Activated CD8-positive, alpha-beta T cell treated with anti-CD3 and anti-CD28 coated beads for 36 hours (primary cell): ENCODE measurements around the gene SH3GLB2. TPM values are rescaled to one million over a fixed set of nuclear protein-coding genes. Genes with fewer than 3 reads are reported as not detected.

Experiments
- ATAC-seq: fragments of 200-7000 bp; cut with Tn5 transposase; one replicate; pipeline ENCODE4 v1.10.0; 2021; ENCODE audit warnings: mild to moderate bottlenecking, moderate library complexity
- CTCF ChIA-PET: fragments of 350-600 bp; sonication (Branson Sonifier 250); formaldehyde crosslinking; loops from one replicate; lab custom pipeline; 2021; ENCODE audit warnings: antibody characterized with exemption; lab: Charles Lee
- POLR2A ChIA-PET: fragments of 350-600 bp; sonication (Branson Sonifier 250); formaldehyde crosslinking; loops from one replicate; lab custom pipeline; 2021; ENCODE audit warnings: antibody characterized with exemption; lab: Charles Lee
- DNase-seq: peaks from one replicate; pipeline ENCODE4 v3.0.0-alpha.2; 2020
- H3K27ac Mint-ChIP-seq: one replicate; pipeline ENCODE4 v1.8.0; 2021; ENCODE audit warnings: mild to moderate bottlenecking, mixed read lengths
- H3K27me3 Mint-ChIP-seq: one replicate; pipeline ENCODE4 v1.8.0; 2021; ENCODE audit warnings: mixed read lengths
- H3K36me3 Mint-ChIP-seq: one replicate; pipeline ENCODE4 v1.8.0; 2021; ENCODE audit warnings: low read depth, mixed read lengths
- H3K4me1 Mint-ChIP-seq: one replicate; pipeline ENCODE4 v1.8.0; 2021; ENCODE audit warnings: low read depth, mixed read lengths
- H3K4me3 Mint-ChIP-seq: one replicate; pipeline ENCODE4 v1.8.0; 2021; ENCODE audit warnings: mild to moderate bottlenecking, moderate library complexity, mixed read lengths
- H3K9me3 Mint-ChIP-seq: one replicate; pipeline ENCODE4 v1.8.0; 2021; ENCODE audit warnings: mixed read lengths
- CTCF ChIP-seq: fragments of 200-600 bp; IDR thresholded peaks from one replicate; pipeline ENCODE4 v1.8.0; 2022; ENCODE audit warnings: antibody characterized with exemption, mild to moderate bottlenecking
- intact Hi-C: fragments of 100-400 bp; cut with micrococcal nuclease; formaldehyde crosslinking; loops from one replicate; pipeline ENCODE4 v1.10.0; 2022
- total RNA-seq, 2 experiments: library from RNA; stranded (reverse); gene quantifications; one replicate each; pipeline ENCODE4 v1.2.3, GENCODE V29; 2021

Gene SH3GLB2
- total RNA-seq, 2 experiments from 2014 or later: 49.3 to 50.8 TPM

GRCh38 chr9:129001504-129002325, 26.4 kb downstream of the SH3GLB2 start:
- ATAC-seq (no peak), DNase-seq (no peak)
- POLR2A ChIA-PET: interaction anchor here (0.8 to 1.0 kb wide), 4 partner anchors 31 to 376 kb away, joined by 3 to 4 read pairs (median 3); no protein-coding TSS in a partner anchor
- intact Hi-C loops: no loop called here
- Mint-ChIP-seq H3K36me3 (peaks cover 55% of the 10 kb centered on the region), H3K9me3 (no peaks in the 10 kb centered on the region), H3K4me3 (no peak overlapping the region), H3K27me3 (no peaks in the 10 kb centered on the region), H3K27ac (no peak overlapping the region), H3K4me1 (no peaks in the 10 kb centered on the region)
- CTCF ChIA-PET: no interaction called here
- no peak for TF ChIP-seq CTCF

GRCh38 chr9:128999581-129000206, 28.4 kb downstream of the SH3GLB2 start:
- Mint-ChIP-seq H3K27ac (no peak overlapping the region), H3K36me3 (peaks cover 54% of the 10 kb centered on the region), H3K27me3 (no peaks in the 10 kb centered on the region), H3K9me3 (no peaks in the 10 kb centered on the region), H3K4me3 (no peak overlapping the region), H3K4me1 (no peaks in the 10 kb centered on the region)
- no peak for DNase-seq
- no peak for ATAC-seq
- ChIA-PET CTCF (no interaction called here), POLR2A (interaction anchor here (0.9 kb wide), 1 partner anchor 8 kb away, joined by 3 read pairs; no protein-coding TSS in a partner anchor)
- intact Hi-C loops: no loop called here
- no peak for TF ChIP-seq CTCF

- TF ChIP-seq CTCF: no peak
- H3K4me3 Mint-ChIP-seq: no peak overlapping the region
- peaks cover 63% of the 10 kb centered on the region for H3K36me3 Mint-ChIP-seq
- no peaks in the 10 kb centered on the region for H3K4me1 Mint-ChIP-seq
- H3K9me3 Mint-ChIP-seq: no peaks in the 10 kb centered on the region
- CTCF ChIA-PET: interaction anchor here (1.3 kb wide), 1 partner anchor 9 kb away, joined by 4 read pairs; no protein-coding TSS in a partner anchor
- H3K27me3 Mint-ChIP-seq: no peaks in the 10 kb centered on the region
- no peak for DNase-seq
- POLR2A ChIA-PET: interaction anchor here (1.5 kb wide), 1 partner anchor 30 kb away, joined by 3 read pairs; no protein-coding TSS in a partner anchor
- no peak for ATAC-seq
- intact Hi-C loops: no loop called here
- H3K27ac Mint-ChIP-seq: no peak overlapping the region
Observed at GRCh38 chr9:128998462-128998861, 29.7 kb downstream of the SH3GLB2 start.

DNA sequence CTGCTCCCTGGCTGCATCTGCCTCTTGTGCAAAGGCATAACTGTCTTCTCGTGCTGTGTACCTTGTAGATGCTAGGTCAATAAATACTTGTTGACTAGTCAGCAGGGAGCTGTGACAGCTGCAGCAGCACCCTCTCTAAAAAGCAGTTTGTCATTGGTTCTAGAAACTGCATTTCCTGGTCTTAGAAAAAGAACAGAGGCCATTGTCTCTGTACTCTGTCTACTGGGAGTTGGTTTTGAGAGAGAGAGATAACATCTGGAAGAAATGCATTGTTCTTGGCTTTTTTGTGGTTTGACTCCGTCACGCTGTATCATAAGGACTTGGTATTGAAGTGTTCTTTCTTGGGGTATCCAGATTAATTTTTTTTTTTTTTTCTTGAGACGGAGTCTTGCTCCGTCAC, 32.3 kb downstream of the SH3GLB2 start:
- ChIA-PET CTCF (interaction anchor here (1.3 kb wide), 1 partner anchor 12 kb away, joined by 3 read pairs; no protein-coding TSS in a partner anchor), POLR2A (interaction anchor here (1.3 kb wide), 1 partner anchor 28 kb away, joined by 3 read pairs; no protein-coding TSS in a partner anchor)
- Mint-ChIP-seq H3K27ac (no peak overlapping the region), H3K36me3 (peaks cover 57% of the 10 kb centered on the region), H3K4me3 (no peak overlapping the region), H3K27me3 (no peaks in the 10 kb centered on the region), H3K4me1 (no peaks in the 10 kb centered on the region), H3K9me3 (no peaks in the 10 kb centered on the region)
- no peak for DNase-seq
- intact Hi-C loops: no loop called here
- no peak for ATAC-seq
- no peak for TF ChIP-seq CTCF
